Activated naive CD4-positive, alpha-beta T cell treated with anti-CD3 and anti-CD28 coated beads, Interleukin-2, amount 10 ng/mL, durations not matched to agents 7 days and 5 days (primary cell): ENCODE data around the gene NLN.
"Not testable (repeated sequence)": the region's sequence is repeated elsewhere in the genome, so short reads cannot be mapped to it uniquely, and the experiment has no call there.

ENCODE experiments used
- CTCF ChIA-PET: fragments of 350-600 bp; sonication (Branson Sonifier 250); formaldehyde crosslinking; loops from one replicate; lab custom pipeline; 2021; ENCODE audit warnings: antibody characterized with exemption; lab: Charles Lee
- DNase-seq: peaks from one replicate; pipeline ENCODE4 v3.0.0-alpha.2; 2020
- H3K27ac Mint-ChIP-seq: one replicate; pipeline ENCODE4 v1.8.0; 2021; ENCODE audit warnings: mild to moderate bottlenecking, moderate library complexity, mixed read lengths
- H3K27me3 Mint-ChIP-seq: one replicate; pipeline ENCODE4 v1.8.0; 2021; ENCODE audit warnings: mild to moderate bottlenecking, mixed read lengths
- H3K36me3 Mint-ChIP-seq: one replicate; pipeline ENCODE4 v1.8.0; 2021; ENCODE audit warnings: mixed read lengths
- H3K4me1 Mint-ChIP-seq: one replicate; pipeline ENCODE4 v1.8.0; 2021; ENCODE audit warnings: mixed read lengths
- H3K4me3 Mint-ChIP-seq: one replicate; pipeline ENCODE4 v1.8.0; 2021; ENCODE audit warnings: mild to moderate bottlenecking, moderate library complexity, mixed read lengths
- H3K9me3 Mint-ChIP-seq: one replicate; pipeline ENCODE4 v1.8.0; 2021; ENCODE audit warnings: mixed read lengths

The NLN gene

DNA sequence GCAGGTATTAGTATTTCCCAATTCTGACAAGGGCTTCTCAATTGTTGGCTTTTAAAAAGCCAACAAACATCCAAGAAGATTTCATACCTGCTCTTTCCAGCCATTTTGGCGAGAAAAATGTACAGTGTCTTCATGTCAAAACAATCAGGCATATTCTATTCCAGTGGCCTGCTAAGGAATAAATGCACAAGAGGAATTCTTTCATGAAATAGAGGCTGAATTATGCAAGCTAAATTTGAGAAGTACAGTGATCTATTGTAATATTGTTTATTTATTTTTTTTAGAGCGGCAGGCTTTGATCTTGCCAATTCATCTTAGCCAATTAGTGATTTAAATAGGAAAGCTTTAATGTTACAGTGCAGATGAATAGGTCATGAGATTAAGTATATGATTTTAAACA is 49.3 kb downstream of the NLN start:
- Mint-ChIP-seq H3K4me1 (no peaks in the 10 kb centered on the region), H3K4me3 (no peak overlapping the region), H3K27ac (no peak overlapping the region), H3K36me3 (peaks cover 16% of the 10 kb centered on the region), H3K9me3 (peaks cover 7% of the 10 kb centered on the region), H3K27me3 (no peaks in the 10 kb centered on the region)
- no peak for DNase-seq
- CTCF ChIA-PET: interaction anchor here (1.3 kb wide), 1 partner anchor 10 kb away, joined by 5 read pairs; no protein-coding TSS in a partner anchor

DNA sequence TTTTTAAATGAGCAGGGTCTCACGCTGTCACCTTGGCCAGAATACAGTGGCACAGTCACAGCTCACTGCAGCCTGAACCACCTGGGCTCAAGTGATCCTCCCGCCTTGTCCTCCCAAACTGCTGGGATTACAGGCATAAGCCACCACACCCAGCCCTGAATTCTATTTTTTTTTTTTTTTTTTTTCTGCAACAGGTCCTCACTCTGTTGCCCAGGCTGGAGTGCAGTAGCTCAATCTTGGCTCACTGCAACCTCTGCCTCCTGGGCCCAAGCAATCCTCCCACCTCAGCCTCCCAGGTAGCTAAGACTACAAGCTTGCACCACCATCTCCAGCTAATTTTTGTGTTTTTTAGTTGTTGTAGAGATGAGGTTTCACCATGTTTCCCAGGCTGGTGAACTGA is 51.0 kb downstream of the NLN start:
- not testable (repeated sequence) for DNase-seq, H3K27me3 Mint-ChIP-seq, H3K4me1 Mint-ChIP-seq, H3K4me3 Mint-ChIP-seq, H3K9me3 Mint-ChIP-seq, H3K36me3 Mint-ChIP-seq, H3K27ac Mint-ChIP-seq
- CTCF ChIA-PET: interaction anchor here (0.7 kb wide), 1 partner anchor 105 kb away, joined by 3 read pairs; no protein-coding TSS in a partner anchor

DNA sequence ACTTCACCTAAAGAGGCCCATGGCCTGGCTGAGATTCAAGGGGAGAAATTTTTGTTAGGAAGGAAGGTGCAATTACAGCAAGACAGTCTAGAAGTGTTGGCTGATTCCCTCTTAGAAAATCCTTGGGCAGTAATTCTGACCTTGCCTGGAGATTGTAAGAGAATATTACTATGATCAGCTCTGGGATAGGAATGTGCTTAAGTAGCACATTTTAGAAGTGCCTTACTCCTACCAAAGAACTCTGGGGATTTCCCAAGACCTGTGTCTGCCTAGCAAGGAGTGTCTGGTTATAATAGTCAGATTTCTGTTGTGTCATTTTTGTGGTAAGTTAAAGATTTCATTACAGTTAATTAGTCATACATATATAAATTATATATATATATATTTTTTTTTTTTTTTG is 52.3 kb downstream of the NLN start:
- H3K4me1 Mint-ChIP-seq: peaks cover 9% of the 10 kb centered on the region
- H3K4me3 Mint-ChIP-seq: no peak overlapping the region
- DNase-seq: no peak
- no peaks in the 10 kb centered on the region for H3K9me3 Mint-ChIP-seq
- peaks cover 5% of the 10 kb centered on the region for H3K36me3 Mint-ChIP-seq
- CTCF ChIA-PET: interaction anchor here (0.6 kb wide), 1 partner anchor 11 kb away, joined by 3 read pairs; no protein-coding TSS in a partner anchor
- H3K27ac Mint-ChIP-seq: no peak overlapping the region
- H3K27me3 Mint-ChIP-seq: no peaks in the 10 kb centered on the region

DNA sequence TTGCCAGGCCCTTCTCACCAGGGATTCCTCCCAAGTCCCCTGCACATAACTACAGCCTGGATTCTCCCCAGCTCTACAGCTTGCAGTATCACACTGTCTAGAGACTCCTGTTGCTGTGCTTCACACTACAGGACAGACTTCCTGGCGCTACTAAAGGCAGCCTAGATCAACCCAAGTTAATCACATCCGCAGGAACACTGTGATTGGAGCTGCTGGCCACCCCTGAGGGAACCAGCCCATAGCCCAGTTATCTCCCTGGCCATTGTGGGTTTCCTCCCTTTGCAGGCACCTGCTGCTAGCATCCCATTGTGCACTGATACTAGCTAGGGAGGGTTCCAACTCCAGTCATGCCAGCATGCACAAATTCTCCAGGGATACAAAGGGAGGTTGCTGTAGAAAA is 53.5 kb downstream of the NLN start:
- CTCF ChIA-PET: no interaction called here
- Mint-ChIP-seq H3K9me3 (no peaks in the 10 kb centered on the region), H3K27me3 (no peaks in the 10 kb centered on the region), H3K27ac (no peak overlapping the region), H3K36me3 (peaks cover 9% of the 10 kb centered on the region), H3K4me3 (no peak overlapping the region), H3K4me1 (peaks cover 20% of the 10 kb centered on the region)
- DNase-seq: no peak

GRCh38 chr5:65776441-65777141 is 54.6 kb downstream of the NLN start:
- no peak overlapping the region for H3K27ac Mint-ChIP-seq
- no peak overlapping the region for H3K4me3 Mint-ChIP-seq
- DNase-seq: no peak
- H3K27me3 Mint-ChIP-seq: no peaks in the 10 kb centered on the region
- H3K9me3 Mint-ChIP-seq: no peaks in the 10 kb centered on the region
- peaks cover 26% of the 10 kb centered on the region for H3K4me1 Mint-ChIP-seq
- peaks cover 16% of the 10 kb centered on the region for H3K36me3 Mint-ChIP-seq
- CTCF ChIA-PET: no interaction called here

DNA sequence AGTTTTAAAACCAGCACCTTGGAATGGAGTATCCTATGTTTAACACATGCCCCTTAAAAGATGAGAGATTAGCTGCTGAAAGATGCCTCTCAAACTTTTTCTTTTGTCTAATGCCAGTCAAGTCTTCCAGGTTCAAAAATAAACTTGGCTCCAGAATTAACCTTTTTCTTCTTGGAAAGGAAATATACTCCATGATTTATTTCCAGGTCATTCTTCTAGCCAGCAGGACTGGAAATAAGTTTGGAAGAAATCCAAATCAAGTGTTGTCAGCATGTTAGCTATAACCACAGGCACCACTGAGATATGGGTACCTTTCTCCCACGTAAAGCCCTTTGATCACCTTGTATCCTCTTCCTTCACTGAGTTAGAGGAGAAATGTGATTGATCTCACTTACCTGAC is 56.1 kb downstream of the NLN start:
- CTCF ChIA-PET: interaction anchor here (1.0 kb wide), 1 partner anchor 16 kb away, joined by 3 read pairs; no protein-coding TSS in a partner anchor
- Mint-ChIP-seq H3K4me3 (no peak overlapping the region), H3K9me3 (no peaks in the 10 kb centered on the region), H3K27ac (no peak overlapping the region), H3K27me3 (no peaks in the 10 kb centered on the region), H3K4me1 (peaks cover 26% of the 10 kb centered on the region), H3K36me3 (peaks cover 25% of the 10 kb centered on the region)
- no peak for DNase-seq

- H3K27me3 Mint-ChIP-seq: no peaks in the 10 kb centered on the region
- no peak overlapping the region for H3K4me3 Mint-ChIP-seq
- peaks cover 26% of the 10 kb centered on the region for H3K4me1 Mint-ChIP-seq
- CTCF ChIA-PET: interaction anchor here (0.7 to 0.9 kb wide), 2 partner anchors 10 to 19 kb away, joined by 3 to 4 read pairs; no protein-coding TSS in a partner anchor
- no peaks in the 10 kb centered on the region for H3K9me3 Mint-ChIP-seq
- no peak for DNase-seq
- H3K27ac Mint-ChIP-seq: peak overlapping the region; percentile 86
- peaks cover 27% of the 10 kb centered on the region for H3K36me3 Mint-ChIP-seq
Measured at GRCh38 chr5:65779643-65780042, 57.6 kb downstream of the NLN start.

- H3K27me3 Mint-ChIP-seq, H3K4me3 Mint-ChIP-seq, DNase-seq, H3K27ac Mint-ChIP-seq, CTCF ChIA-PET: not testable (repeated sequence)
- Mint-ChIP-seq H3K9me3 (peaks cover 11% of the 10 kb centered on the region), H3K36me3 (peaks cover 32% of the 10 kb centered on the region), H3K4me1 (peaks cover 12% of the 10 kb centered on the region)
Measured at GRCh38 chr5:65788296-65788695, 66.3 kb downstream of the NLN start.

GRCh38 chr5:65790371-65791163 is 68.6 kb downstream of the NLN start:
- peak; percentile 43 for DNase-seq
- Mint-ChIP-seq H3K4me3 (no peak overlapping the region), H3K9me3 (peaks cover 11% of the 10 kb centered on the region), H3K4me1 (peaks cover 12% of the 10 kb centered on the region), H3K27ac (no peak overlapping the region), H3K27me3 (no peaks in the 10 kb centered on the region), H3K36me3 (peaks cover 31% of the 10 kb centered on the region)
- CTCF ChIA-PET: no interaction called here

GRCh38 chr5:65791712-65792673 is 70.0 kb downstream of the NLN start:
- Mint-ChIP-seq H3K9me3 (peaks cover 11% of the 10 kb centered on the region), H3K4me3 (no peak overlapping the region), H3K36me3 (peaks cover 35% of the 10 kb centered on the region), H3K27me3 (no peaks in the 10 kb centered on the region), H3K4me1 (peaks cover 15% of the 10 kb centered on the region), H3K27ac (no peak overlapping the region)
- CTCF ChIA-PET: no interaction called here
- DNase-seq: no peak

GRCh38 chr5:65796269-65796668 is 74.3 kb downstream of the NLN start:
- H3K9me3 Mint-ChIP-seq: peaks cover 2% of the 10 kb centered on the region
- no peaks in the 10 kb centered on the region for H3K27me3 Mint-ChIP-seq
- no peak overlapping the region for H3K4me3 Mint-ChIP-seq
- no peak for DNase-seq
- peaks cover 5% of the 10 kb centered on the region for H3K4me1 Mint-ChIP-seq
- H3K36me3 Mint-ChIP-seq: peaks cover 11% of the 10 kb centered on the region
- CTCF ChIA-PET: no interaction called here
- no peak overlapping the region for H3K27ac Mint-ChIP-seq

GRCh38 chr5:65796751-65797316 is 74.8 kb downstream of the NLN start:
- DNase-seq: no peak
- no peak overlapping the region for H3K4me3 Mint-ChIP-seq
- CTCF ChIA-PET: no interaction called here
- peaks cover 14% of the 10 kb centered on the region for H3K36me3 Mint-ChIP-seq
- peaks cover 8% of the 10 kb centered on the region for H3K4me1 Mint-ChIP-seq
- H3K27ac Mint-ChIP-seq: no peak overlapping the region
- H3K27me3 Mint-ChIP-seq: no peaks in the 10 kb centered on the region
- H3K9me3 Mint-ChIP-seq: peaks cover 4% of the 10 kb centered on the region

GRCh38 chr5:65797481-65797880 is 75.5 kb downstream of the NLN start:
- H3K27me3 Mint-ChIP-seq: no peaks in the 10 kb centered on the region
- CTCF ChIA-PET: no interaction called here
- peaks cover 11% of the 10 kb centered on the region for H3K4me1 Mint-ChIP-seq
- peaks cover 8% of the 10 kb centered on the region for H3K9me3 Mint-ChIP-seq
- no peak for DNase-seq
- H3K27ac Mint-ChIP-seq: no peak overlapping the region
- H3K4me3 Mint-ChIP-seq: no peak overlapping the region
- H3K36me3 Mint-ChIP-seq: peaks cover 18% of the 10 kb centered on the region
